ENCODE measurements around the gene BCAS3.

The BCAS3 gene

GRCh38 chr17:61284746-61285145, 607.1 kb downstream of the BCAS3 start:
- Mint-ChIP-seq H3K36me3 (ENCODE audit: low read depth) (peaks cover 2% of the 10 kb centered on the region), H3K9me3 (no peaks in the 10 kb centered on the region), H3K4me1 (peaks cover 21% of the 10 kb centered on the region), H3K27ac (no peak overlapping the region), H3K4me3 (no peak overlapping the region), H3K27me3 (no peaks in the 10 kb centered on the region)
- ATAC-seq, result no peak
- DNase-seq, result no peak

GRCh38 chr17:61285526-61286320, 608.1 kb downstream of the BCAS3 start:
- Mint-ChIP-seq H3K36me3 (ENCODE audit: low read depth) (peaks cover 2% of the 10 kb centered on the region), H3K27me3 (no peaks in the 10 kb centered on the region), H3K4me1 (peaks cover 12% of the 10 kb centered on the region), H3K27ac (no peak overlapping the region), H3K4me3 (no peak overlapping the region), H3K9me3 (no peaks in the 10 kb centered on the region)
- DNase-seq (no peak), ATAC-seq (peak; percentile 46)

- H3K36me3 Mint-ChIP-seq (ENCODE audit: low read depth), result peaks cover 2% of the 10 kb centered on the region
- H3K27ac Mint-ChIP-seq, result no peak overlapping the region
- no peaks in the 10 kb centered on the region for H3K27me3 Mint-ChIP-seq
- H3K4me3 Mint-ChIP-seq, result no peak overlapping the region
- DNase-seq (no peak), ATAC-seq (no peak)
- H3K4me1 Mint-ChIP-seq, result peaks cover 12% of the 10 kb centered on the region
- H3K9me3 Mint-ChIP-seq, result no peaks in the 10 kb centered on the region
These were observed 608.8 kb downstream of the BCAS3 start for GRCh38 chr17:61286449-61286848.

GRCh38 chr17:61289408-61290385, 612.0 kb downstream of the BCAS3 start:
- DNase-seq, result no peak
- H3K36me3 Mint-ChIP-seq (ENCODE audit: low read depth), result no peaks in the 10 kb centered on the region
- H3K4me3 Mint-ChIP-seq, result no peak overlapping the region
- H3K4me1 Mint-ChIP-seq, result peaks cover 4% of the 10 kb centered on the region
- no peaks in the 10 kb centered on the region for H3K9me3 Mint-ChIP-seq
- ATAC-seq, result no peak
- H3K27me3 Mint-ChIP-seq, result no peaks in the 10 kb centered on the region
- H3K27ac Mint-ChIP-seq, result no peak overlapping the region

- H3K4me1 Mint-ChIP-seq, result no peaks in the 10 kb centered on the region
- no peaks in the 10 kb centered on the region for H3K27me3 Mint-ChIP-seq
- no peaks in the 10 kb centered on the region for H3K36me3 Mint-ChIP-seq (ENCODE audit: low read depth)
- DNase-seq (no peak), ATAC-seq (no peak)
- H3K9me3 Mint-ChIP-seq, result no peaks in the 10 kb centered on the region
- no peak overlapping the region for H3K4me3 Mint-ChIP-seq
- H3K27ac Mint-ChIP-seq, result no peak overlapping the region
These were observed 614.0 kb downstream of the BCAS3 start for GRCh38 chr17:61291451-61292285.

- H3K9me3 Mint-ChIP-seq, result no peaks in the 10 kb centered on the region
- H3K27me3 Mint-ChIP-seq, result no peaks in the 10 kb centered on the region
- ATAC-seq (no peak), DNase-seq (no peak)
- H3K4me1 Mint-ChIP-seq, result no peaks in the 10 kb centered on the region
- H3K36me3 Mint-ChIP-seq (ENCODE audit: low read depth), result no peaks in the 10 kb centered on the region
- no peak overlapping the region for H3K27ac Mint-ChIP-seq
- no peak overlapping the region for H3K4me3 Mint-ChIP-seq
These were observed 616.6 kb downstream of the BCAS3 start for GRCh38 chr17:61294286-61294685.

GRCh38 chr17:61294777-61295176, 617.1 kb downstream of the BCAS3 start:
- H3K9me3 Mint-ChIP-seq, result no peaks in the 10 kb centered on the region
- ATAC-seq (no peak), DNase-seq (no peak)
- H3K36me3 Mint-ChIP-seq (ENCODE audit: low read depth), result no peaks in the 10 kb centered on the region
- no peaks in the 10 kb centered on the region for H3K27me3 Mint-ChIP-seq
- no peak overlapping the region for H3K4me3 Mint-ChIP-seq
- no peaks in the 10 kb centered on the region for H3K4me1 Mint-ChIP-seq
- H3K27ac Mint-ChIP-seq, result no peak overlapping the region

- no peaks in the 10 kb centered on the region for H3K9me3 Mint-ChIP-seq
- no peaks in the 10 kb centered on the region for H3K27me3 Mint-ChIP-seq
- H3K36me3 Mint-ChIP-seq (ENCODE audit: low read depth), result no peaks in the 10 kb centered on the region
- no peak overlapping the region for H3K4me3 Mint-ChIP-seq
- DNase-seq (no peak), ATAC-seq (no peak)
- no peak overlapping the region for H3K27ac Mint-ChIP-seq
- no peaks in the 10 kb centered on the region for H3K4me1 Mint-ChIP-seq
These were observed 618.4 kb downstream of the BCAS3 start for GRCh38 chr17:61296058-61296457.

- no peaks in the 10 kb centered on the region for H3K36me3 Mint-ChIP-seq (ENCODE audit: low read depth)
These were observed 622.2 kb downstream of the BCAS3 start for GRCh38 chr17:61299517-61300513.

GRCh38 chr17:61302953-61303816, 625.5 kb downstream of the BCAS3 start:
- H3K36me3 Mint-ChIP-seq (ENCODE audit: low read depth), result no peaks in the 10 kb centered on the region

More at GRCh38 chr17:61299517-61300513, 622.2 kb downstream of the BCAS3 start:
- Mint-ChIP-seq H3K4me3 (no peak overlapping the region), H3K27me3 (no peaks in the 10 kb centered on the region), H3K9me3 (no peaks in the 10 kb centered on the region), H3K27ac (no peak overlapping the region), H3K4me1 (no peaks in the 10 kb centered on the region)
- ATAC-seq, result no peak
- no peak for DNase-seq

GRCh38 chr17:61303817-61304096, 626.1 kb downstream of the BCAS3 start:
- Mint-ChIP-seq H3K4me1 (no peaks in the 10 kb centered on the region), H3K9me3 (no peaks in the 10 kb centered on the region), H3K27ac (no peak overlapping the region), H3K27me3 (no peaks in the 10 kb centered on the region), H3K36me3 (ENCODE audit: low read depth) (no peaks in the 10 kb centered on the region), H3K4me3 (no peak overlapping the region)
- DNase-seq (no peak), ATAC-seq (no peak)

More at GRCh38 chr17:61302953-61303816, 625.5 kb downstream of the BCAS3 start:
- DNase-seq, result no peak
- Mint-ChIP-seq H3K9me3 (no peaks in the 10 kb centered on the region), H3K27ac (no peak overlapping the region), H3K4me3 (no peak overlapping the region), H3K27me3 (no peaks in the 10 kb centered on the region), H3K4me1 (no peaks in the 10 kb centered on the region)
- no peak for ATAC-seq

- Mint-ChIP-seq H3K36me3 (ENCODE audit: low read depth) (no peaks in the 10 kb centered on the region), H3K27me3 (no peaks in the 10 kb centered on the region), H3K4me1 (no peaks in the 10 kb centered on the region), H3K9me3 (no peaks in the 10 kb centered on the region), H3K4me3 (no peak overlapping the region), H3K27ac (no peak overlapping the region)
- DNase-seq (no peak), ATAC-seq (no peak)
These were observed 627.4 kb downstream of the BCAS3 start for GRCh38 chr17:61305024-61305423.

GRCh38 chr17:61306003-61306402, 628.4 kb downstream of the BCAS3 start:
- H3K4me3 Mint-ChIP-seq, result no peak overlapping the region
- H3K27ac Mint-ChIP-seq, result no peak overlapping the region
- H3K9me3 Mint-ChIP-seq, result no peaks in the 10 kb centered on the region
- no peaks in the 10 kb centered on the region for H3K27me3 Mint-ChIP-seq
- ATAC-seq, result no peak
- H3K36me3 Mint-ChIP-seq (ENCODE audit: low read depth), result no peaks in the 10 kb centered on the region
- no peaks in the 10 kb centered on the region for H3K4me1 Mint-ChIP-seq
- no peak for DNase-seq

All from activated naive CD8-positive, alpha-beta T cell treated with anti-CD3 and anti-CD28 coated beads, Interleukin-2, amount 50 U/mL, for 24 hours (primary cell).